DLD1 (cell line): ENCODE measurements around the gene PDE6G.
"Not testable (repeated sequence)": the region's sequence is repeated elsewhere in the genome, so short reads cannot be mapped to it uniquely, and the experiment has no call there.

Source experiments
- in situ Hi-C: cut with HindIII; loops from 2 replicates; pipeline ENCODE4 v1.10.0; 2017; ENCODE audit warnings: low sequenced_read_pairs

PDE6G gene

GRCh38 chr17:81687770-81688541, 31.6 kb upstream of the PDE6G start:
- in situ Hi-C loops = no loop called here

DNA sequence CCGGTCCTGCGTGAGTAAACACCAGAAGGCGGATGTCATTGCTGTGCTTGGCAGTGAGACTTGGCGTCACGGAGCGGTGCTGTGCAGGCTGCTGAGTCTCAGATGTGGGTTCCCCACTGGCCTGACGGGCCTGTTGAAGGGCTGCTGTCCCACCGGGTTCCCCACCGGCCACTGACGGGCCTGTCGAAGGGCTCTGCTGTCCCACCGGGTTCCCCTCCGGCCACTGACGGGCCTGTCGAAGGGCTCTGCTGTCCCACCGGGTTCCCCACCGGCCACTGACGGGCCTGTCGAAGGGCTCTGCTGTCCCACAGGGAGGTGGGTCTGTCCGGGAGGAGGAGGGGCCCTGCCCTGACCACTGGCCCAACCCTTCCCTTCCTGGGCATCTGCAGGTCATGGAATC, 30.3 kb upstream of the PDE6G start:
- in situ Hi-C loops = no loop called here

DNA sequence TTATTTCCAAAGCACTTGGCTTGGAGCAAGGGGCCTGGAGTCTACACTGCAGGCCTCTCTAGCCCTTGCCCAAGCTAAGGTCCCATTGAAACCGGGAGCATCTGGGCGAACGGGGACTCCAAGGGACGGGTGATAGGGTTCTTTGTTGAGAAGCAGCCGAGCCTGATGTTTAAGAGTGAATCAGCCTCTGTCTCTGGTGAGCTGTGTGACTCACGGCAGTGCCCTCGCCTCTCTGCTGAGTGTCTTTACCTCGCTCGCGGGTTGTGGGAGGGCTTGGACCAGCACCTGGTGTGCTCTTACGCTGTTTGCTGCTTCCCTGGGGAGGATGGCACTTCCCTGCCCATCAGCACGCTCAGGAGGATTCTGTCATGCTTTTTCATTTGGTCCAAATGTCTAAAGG, 28.8 kb upstream of the PDE6G start:
- in situ Hi-C loops = no loop called here

DNA sequence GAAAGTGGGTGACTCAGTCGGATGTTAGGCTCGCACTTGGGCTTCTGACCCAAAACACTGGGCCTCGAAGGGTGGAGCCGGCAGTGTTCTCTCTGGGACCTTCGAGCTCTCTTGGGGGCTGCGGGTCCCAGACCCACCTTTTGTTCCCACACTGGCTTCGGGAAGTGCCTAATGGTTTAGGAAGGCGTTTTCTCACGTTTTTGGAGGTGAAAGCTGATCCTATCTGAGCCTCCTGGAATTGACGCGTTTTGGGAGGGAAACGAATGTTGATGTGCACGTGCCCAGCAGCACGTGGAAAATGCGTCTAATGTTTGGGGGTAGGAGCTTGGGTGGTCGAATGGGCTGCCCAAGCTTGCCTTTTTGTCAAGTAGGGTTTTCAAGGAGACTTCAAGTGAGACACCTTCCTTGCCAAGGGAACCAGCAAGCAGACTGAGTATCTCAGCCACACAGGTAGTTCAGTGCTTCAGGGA, 28.1 kb upstream of the PDE6G start:
- in situ Hi-C loops = no loop called here

DNA sequence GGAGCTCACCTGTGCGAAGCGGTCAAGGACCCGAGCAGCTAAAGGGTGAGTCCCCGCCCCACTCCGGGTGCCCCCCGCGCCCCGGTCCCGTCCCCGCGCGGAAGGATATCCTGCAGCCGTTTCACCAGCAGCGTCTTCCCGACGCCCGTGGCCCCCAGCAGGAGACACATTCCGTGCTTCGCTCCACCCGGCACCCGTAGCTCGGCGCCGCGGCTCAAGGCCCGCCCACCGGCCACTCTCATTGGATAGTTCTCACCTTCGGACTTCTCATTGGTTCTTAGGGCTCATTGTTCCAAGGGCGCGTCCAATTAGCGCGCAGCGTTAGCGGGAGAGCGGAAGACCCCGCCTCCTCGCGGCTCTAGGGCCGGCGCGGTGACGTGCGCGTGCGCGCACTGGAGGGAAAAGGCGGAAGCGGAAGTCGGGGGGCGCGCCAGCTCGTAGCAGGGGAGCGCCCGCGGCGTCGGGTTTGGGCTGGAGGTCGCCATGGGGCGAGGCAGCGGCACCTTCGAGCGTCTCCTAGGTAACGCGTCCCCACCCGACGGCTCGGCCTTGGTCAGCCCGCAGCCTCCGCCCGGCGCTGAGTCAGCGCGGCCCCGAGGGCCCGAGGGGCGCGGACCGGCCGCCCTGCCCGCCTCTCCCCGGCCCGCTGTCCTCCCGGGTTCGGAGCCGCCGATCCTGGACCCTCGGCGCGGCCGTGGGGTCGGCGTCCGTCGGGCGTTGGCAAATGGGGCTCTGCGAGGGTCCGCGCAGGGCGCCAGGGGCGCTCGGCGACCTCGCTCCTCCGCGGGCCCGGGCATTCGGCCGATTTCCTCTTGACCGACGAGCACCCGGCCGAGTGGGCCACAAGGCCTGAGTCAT, 27.5 kb upstream of the PDE6G start, which contains the start of the genes ARL16 and HGS:
TSS of gene ARL16 (minus strand) at position 214 of the 858 bp plus-strand sequence. CDS start at position 170, 44 bp downstream.
TSS of gene HGS (plus strand) at position 428 of the 858 bp plus-strand sequence. CDS start at position 484, 56 bp downstream.
- in situ Hi-C loops = no loop called here

DNA sequence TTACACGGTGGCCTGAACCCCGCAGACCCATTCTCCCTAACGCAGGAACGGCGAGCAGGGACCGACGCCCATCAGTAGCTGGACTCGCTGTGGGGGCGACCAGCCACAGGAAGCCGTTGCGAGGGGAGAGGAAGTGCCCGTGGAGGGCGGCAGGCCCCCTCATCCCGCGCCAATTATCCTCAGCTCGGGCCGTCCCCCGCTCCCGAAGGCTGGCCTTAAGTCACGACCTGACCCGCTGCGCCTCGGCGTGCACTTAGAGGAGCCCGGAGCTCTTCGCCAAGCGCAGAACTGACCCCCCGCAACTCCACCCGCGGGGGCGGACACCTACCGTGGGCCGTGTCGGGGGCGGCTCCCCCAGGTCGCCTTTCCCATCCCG, 26.9 kb upstream of the PDE6G start:
- in situ Hi-C loops = no loop called here

DNA sequence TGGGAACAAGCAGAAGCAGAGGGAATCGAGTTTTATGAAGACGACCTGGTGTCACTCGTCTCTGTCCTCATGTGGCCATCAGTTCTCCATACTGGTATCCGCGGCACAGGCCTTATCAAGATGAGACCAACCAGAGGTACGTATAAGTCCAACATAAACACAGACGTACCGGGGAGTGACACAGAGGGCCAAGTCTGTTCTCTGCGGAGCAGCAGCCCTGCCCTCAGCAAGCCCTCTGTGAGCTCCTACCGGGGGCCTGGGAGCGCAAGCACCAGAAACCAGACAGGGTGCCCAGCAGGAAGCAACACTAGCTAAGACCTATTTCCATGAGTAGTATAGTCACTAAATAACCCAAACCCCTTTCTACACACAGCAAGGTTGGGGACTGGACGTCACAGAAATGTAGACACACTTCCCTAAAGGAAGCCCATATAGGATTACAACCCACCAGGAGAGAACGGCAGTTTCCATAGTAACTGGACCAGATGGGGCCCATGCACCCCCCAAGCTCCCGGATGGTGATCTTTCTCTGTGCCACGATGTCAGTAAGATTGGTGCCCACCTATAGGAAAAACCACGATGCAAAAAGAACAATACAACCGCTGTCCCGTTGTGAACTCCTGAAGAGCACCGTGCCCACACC, 26.3 kb upstream of the PDE6G start:
- in situ Hi-C loops = no loop called here

GRCh38 chr17:81681672-81682071, 25.3 kb upstream of the PDE6G start:
- in situ Hi-C loops = no loop called here

DNA sequence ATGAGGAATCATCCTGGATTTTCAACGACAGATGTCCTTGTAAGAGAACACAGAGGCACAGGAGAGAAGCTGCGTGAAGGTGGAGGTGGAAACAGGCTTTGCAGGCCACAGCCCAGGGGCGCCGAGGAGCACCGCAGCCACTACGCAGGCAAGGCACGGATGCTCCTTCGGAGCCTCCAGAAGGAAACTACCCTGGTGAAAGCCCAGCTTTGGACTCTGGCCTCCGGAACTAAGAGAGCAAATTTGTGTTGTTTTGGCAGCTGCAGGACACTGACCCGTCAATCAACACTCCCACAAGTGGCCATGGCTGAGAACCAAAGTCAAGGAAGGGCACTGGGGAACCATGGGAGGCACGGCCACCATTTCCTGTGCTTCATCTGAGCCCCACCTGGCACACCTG, 23.8 kb upstream of the PDE6G start:
- in situ Hi-C loops = no loop called here

DNA sequence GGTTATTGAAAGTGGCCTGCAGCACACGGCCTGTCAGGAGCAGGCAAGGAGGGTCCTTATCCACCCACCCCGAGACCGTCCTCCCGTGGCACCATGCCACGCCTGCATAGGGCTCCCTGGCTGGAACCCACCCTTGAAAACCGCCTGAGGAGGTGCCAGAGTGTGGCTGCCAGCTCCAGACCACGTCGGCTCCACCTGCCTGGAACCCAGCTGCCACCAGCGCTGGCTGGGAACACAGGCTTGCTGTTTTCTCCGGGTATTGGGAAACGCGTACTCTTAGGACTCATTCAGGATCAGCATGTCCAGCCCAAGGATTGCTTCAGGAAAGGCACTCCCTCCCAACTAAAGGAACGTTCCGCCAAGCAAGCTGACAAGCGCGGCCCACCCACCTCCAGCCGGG, 20.6 kb upstream of the PDE6G start:
- in situ Hi-C loops = no loop called here

GRCh38 chr17:81675515-81676221, 19.3 kb upstream of the PDE6G start:
- in situ Hi-C loops = not testable (repeated sequence)

- in situ Hi-C loops = no loop called here
These were observed 17.4 kb upstream of the PDE6G start for GRCh38 chr17:81673561-81674258.

GRCh38 chr17:81672954-81673353, 16.6 kb upstream of the PDE6G start:
- in situ Hi-C loops = no loop called here

GRCh38 chr17:81672504-81672903, 16.2 kb upstream of the PDE6G start:
- in situ Hi-C loops = no loop called here

GRCh38 chr17:81667754-81668153, 11.4 kb upstream of the PDE6G start:
- in situ Hi-C loops = no loop called here

DNA sequence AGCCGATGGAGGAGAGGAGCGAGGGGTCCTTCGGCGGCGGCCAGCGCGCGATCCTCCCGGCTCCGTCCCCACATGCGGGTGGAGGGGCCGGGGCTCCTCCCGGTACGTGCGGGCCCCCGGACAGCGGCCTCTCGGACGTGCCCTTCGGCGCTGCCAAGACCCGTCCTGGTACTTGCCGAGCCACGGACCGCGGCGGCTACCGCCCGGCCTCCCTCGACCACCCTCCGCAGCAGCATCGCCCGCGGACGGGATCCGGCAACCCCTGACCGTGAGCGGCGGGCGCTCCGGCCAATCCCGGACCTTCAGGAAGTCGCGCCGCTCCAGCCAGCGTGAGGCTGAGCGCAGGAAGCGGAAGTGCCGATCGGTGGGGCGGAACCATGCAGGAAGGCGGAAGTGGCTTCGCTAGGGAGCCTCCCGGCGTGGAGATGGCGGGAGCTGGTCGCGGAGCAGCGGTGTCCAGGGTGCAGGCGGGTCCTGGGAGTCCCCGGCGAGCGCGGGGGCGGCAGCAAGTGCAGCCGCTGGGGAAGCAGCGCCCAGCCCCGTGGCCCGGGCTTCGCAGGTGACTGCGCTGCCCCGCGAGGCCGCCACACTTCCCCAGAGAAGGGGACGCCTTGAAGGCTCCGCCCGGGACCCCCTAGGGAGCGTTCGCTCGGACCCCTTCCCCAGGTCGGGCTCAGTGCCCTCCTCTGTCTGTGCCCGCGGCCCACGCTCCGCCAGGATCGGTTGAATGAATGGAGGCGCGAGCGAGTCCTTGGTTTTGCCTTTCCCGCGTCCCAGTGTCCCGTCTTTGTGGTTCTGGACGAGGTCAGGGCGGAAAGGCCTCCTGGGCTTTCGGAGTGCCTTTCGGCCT, 10.2 kb upstream of the PDE6G start, which contains the start of the genes CCDC137 and OXLD1:
TSS of gene CCDC137 (plus strand) at position 396 of the 850 bp plus-strand sequence. CDS start at position 426, 30 bp downstream.
TSS of gene OXLD1 (minus strand) at position 264 of the 850 bp plus-strand sequence. CDS start at position 236, 28 bp downstream.
- in situ Hi-C loops = no loop called here

DNA sequence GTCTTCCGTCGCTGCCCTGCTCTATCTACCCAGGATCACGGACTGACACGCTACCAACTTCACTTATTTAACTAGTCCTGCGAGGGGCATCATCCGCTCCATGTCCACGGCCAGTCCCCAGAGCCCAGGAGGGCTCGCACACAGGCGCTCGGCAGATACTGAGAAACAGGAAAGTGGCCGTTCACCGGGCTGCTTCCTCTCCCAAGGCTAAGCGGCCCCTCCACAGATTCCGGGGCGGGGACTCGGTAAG, 9.7 kb upstream of the PDE6G start:
- in situ Hi-C loops = no loop called here

GRCh38 chr17:81665205-81666091, 9.1 kb upstream of the PDE6G start:
- in situ Hi-C loops = no loop called here
